ENCODE data around the gene PCDHGA8.
"Not testable (repeated sequence)": the region's sequence is repeated elsewhere in the genome, so short reads cannot be mapped to it uniquely, and the experiment has no call there.

The PCDHGA8 gene

GRCh38 chr5:141369994-141370848 lies 22.2 kb upstream of the PCDHGA8 start, which contains the start of gene PCDHGB3:
PCDHGB3 (plus strand) TSS chr5:141370242; CDS start chr5:141370395, 153 bp downstream.
- DNase-seq (ENCODE audit: low read depth in 2 of 2, low spot score in 1 of 2), result no peak

GRCh38 chr5:141371572-141372475 lies 20.6 kb upstream of the PCDHGA8 start:
- DNase-seq (ENCODE audit: low read depth in 2 of 2, low spot score in 1 of 2), result no peak

DNA sequence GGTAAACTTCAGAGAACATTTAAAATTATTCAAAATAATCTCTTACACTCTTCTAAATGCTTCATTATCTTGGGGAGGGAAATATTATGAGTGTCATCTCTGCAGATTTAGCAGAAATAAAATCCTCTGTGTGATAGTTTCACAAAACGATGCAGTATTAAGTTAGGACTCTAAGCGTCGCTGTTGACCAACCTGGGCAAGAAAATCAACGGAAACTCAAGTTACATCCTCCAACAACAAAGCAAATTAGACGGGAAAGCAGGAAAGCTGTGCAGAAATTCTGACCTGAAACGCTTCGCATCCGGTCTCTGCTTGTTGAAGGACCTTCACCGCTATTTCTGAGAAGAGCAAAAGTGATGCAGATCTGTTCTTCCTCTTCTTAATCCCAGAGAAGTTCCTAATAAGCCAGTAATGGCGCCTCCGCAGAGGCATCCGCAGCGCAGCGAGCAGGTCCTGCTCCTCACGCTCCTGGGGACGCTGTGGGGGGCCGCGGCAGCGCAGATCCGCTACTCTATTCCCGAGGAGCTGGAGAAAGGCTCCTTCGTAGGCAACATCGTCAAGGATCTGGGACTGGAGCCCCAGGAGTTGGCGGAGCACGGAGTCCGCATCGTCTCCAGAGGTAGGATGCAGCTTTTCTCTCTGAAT lies 18.6 kb upstream of the PCDHGA8 start, which contains the start of gene PCDHGA6:
Gene PCDHGA6, plus strand, starts transcription at position 219 of the 645 bp plus-strand sequence. Its CDS starts 193 bp downstream, at position 412.
- DNase-seq (ENCODE audit: low read depth in 2 of 2, low spot score in 1 of 2), result no peak

- no peak for DNase-seq (ENCODE audit: low read depth in 2 of 2, low spot score in 1 of 2)
Measured at GRCh38 chr5:141374627-141375026, 17.8 kb upstream of the PCDHGA8 start.

- DNase-seq (ENCODE audit: low read depth in 2 of 2, low spot score in 1 of 2), result not testable (repeated sequence)
Measured at GRCh38 chr5:141375444-141376155, 16.8 kb upstream of the PCDHGA8 start.

GRCh38 chr5:141382469-141383294 lies 9.8 kb upstream of the PCDHGA8 start, which contains the start of gene PCDHGA7:
PCDHGA7 (plus strand) TSS chr5:141382742; CDS start chr5:141382900, 158 bp downstream.
- DNase-seq (ENCODE audit: low read depth in 2 of 2, low spot score in 1 of 2), result no peak

DNA sequence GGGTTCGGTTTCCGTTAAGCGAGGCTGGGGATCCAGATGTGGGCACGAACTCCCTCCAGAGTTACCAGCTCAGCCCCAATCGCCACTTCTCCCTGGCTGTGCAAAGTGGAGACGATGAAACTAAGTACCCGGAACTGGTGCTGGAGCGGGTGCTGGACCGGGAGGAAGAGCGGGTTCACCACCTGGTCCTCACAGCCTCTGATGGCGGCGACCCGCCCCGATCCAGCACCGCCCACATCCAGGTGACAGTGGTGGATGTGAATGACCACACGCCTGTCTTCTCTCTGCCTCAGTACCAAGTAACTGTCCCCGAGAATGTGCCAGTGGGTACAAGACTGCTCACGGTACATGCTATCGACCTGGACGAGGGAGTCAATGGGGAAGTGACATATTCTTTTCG lies 9.1 kb upstream of the PCDHGA8 start:
- DNase-seq (ENCODE audit: low read depth in 2 of 2, low spot score in 1 of 2), result no peak

GRCh38 chr5:141384471-141385267 lies 7.8 kb upstream of the PCDHGA8 start:
- DNase-seq (ENCODE audit: low read depth in 2 of 2, low spot score in 1 of 2), result no peak

DNA sequence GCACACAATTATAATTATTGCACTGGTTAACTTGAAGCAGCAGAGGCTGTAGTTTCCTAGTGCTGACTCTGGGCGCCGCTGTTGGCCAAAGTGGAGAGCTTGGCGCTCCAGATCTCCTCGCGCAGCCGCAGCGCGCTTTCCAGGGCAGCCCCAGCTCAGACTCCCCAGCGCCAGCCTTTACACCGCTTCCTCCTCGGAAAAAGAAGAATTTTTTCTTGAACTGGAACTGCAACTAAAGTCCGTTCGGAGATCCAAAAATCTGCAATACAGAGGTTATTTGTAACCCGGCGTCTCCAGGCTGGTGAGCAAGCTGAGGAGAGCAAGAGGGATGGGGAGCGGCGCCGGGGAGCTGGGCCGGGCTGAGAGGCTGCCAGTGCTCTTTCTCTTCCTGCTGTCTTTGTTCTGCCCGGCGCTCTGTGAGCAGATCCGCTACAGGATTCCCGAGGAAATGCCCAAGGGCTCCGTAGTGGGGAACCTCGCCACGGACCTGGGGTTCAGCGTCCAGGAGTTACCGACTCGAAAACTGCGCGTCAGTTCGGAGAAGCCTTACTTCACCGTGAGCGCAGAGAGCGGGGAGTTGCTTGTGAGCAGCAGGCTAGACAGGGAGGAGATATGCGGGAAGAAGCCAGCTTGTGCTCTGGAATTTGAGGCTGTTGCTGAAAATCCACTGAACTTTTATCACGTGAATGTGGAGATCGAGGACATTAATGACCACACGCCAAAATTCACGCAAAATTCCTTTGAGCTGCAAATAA lies 4.7 kb upstream of the PCDHGA8 start, which contains the start of gene PCDHGB4:
Gene PCDHGB4, plus strand, starts transcription at position 142 of the 755 bp plus-strand sequence. Its CDS starts 187 bp downstream, at position 329.
- DNase-seq (ENCODE audit: low read depth in 2 of 2, low spot score in 1 of 2), result not testable (repeated sequence)

- no peak for DNase-seq (ENCODE audit: low read depth in 2 of 2, low spot score in 1 of 2)
Measured at GRCh38 chr5:141388661-141389060, 3.8 kb upstream of the PCDHGA8 start.

GRCh38 chr5:141389153-141390042 lies 3.0 kb upstream of the PCDHGA8 start:
- no peak for DNase-seq (ENCODE audit: low read depth in 2 of 2, low spot score in 1 of 2)

- DNase-seq (ENCODE audit: low read depth in 2 of 2, low spot score in 1 of 2), result no peak
Measured at GRCh38 chr5:141393267-141393666, 834 bp downstream of the PCDHGA8 start.

- not testable (repeated sequence) for DNase-seq (ENCODE audit: low read depth in 2 of 2, low spot score in 1 of 2)
Measured at GRCh38 chr5:141394401-141395187, 2.2 kb downstream of the PCDHGA8 start.

GRCh38 chr5:141397756-141398551 lies 5.5 kb downstream of the PCDHGA8 start, which contains the start of gene PCDHGB5:
PCDHGB5 (plus strand) TSS chr5:141397947; CDS start chr5:141398128, 181 bp downstream.
- DNase-seq (ENCODE audit: low read depth in 2 of 2, low spot score in 1 of 2), result not testable (repeated sequence)

GRCh38 chr5:141398608-141399007 lies 6.2 kb downstream of the PCDHGA8 start:
- no peak for DNase-seq (ENCODE audit: low read depth in 2 of 2, low spot score in 1 of 2)
